Hippocampal formation (tissue), 2 donors: Measurements from ENCODE around the gene PTPRD.

Experiments
- DNase-seq, 2 donors: peaks; one replicate each; lab custom pipeline; 2025; lab: John Stamatoyannopoulos, UW

The PTPRD gene

DNA sequence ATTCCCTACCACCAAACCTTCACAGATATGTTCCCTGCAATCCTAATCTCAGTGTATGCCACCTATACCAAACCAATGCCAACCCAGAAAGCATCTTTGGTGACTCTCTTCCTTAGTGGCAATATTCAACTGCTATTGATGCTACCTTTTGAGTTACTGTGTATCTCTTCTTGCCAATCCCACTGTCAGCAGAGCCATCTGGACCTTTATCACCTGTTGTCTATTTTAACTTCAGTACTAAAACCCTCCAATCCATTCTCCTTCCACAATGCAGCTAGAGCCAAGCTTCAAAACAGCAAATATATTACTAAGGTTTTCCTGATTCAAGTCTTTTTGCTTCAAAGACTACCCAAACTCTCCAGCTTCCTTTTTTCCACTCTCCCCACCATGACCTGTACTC is 2036.1 kb downstream of the PTPRD start:
- DNase-seq = no peak

- no peak for DNase-seq
Measured at GRCh38 chr9:8574846-8575245, 2038.0 kb downstream of the PTPRD start.

- DNase-seq = no peak
Measured at GRCh38 chr9:8572209-8572608, 2040.6 kb downstream of the PTPRD start.

- no peak for DNase-seq
Measured at GRCh38 chr9:8571643-8572042, 2041.2 kb downstream of the PTPRD start.

GRCh38 chr9:8570776-8571175 is 2042.0 kb downstream of the PTPRD start:
- no peak for DNase-seq

- DNase-seq = no peak
Measured at GRCh38 chr9:8569823-8570222, 2043.0 kb downstream of the PTPRD start.

GRCh38 chr9:8567963-8568579 is 2044.7 kb downstream of the PTPRD start:
- DNase-seq = no peak

GRCh38 chr9:8564960-8565359 is 2047.8 kb downstream of the PTPRD start:
- DNase-seq = no peak

GRCh38 chr9:8560560-8561525 is 2052.0 kb downstream of the PTPRD start:
- no peak for DNase-seq

DNA sequence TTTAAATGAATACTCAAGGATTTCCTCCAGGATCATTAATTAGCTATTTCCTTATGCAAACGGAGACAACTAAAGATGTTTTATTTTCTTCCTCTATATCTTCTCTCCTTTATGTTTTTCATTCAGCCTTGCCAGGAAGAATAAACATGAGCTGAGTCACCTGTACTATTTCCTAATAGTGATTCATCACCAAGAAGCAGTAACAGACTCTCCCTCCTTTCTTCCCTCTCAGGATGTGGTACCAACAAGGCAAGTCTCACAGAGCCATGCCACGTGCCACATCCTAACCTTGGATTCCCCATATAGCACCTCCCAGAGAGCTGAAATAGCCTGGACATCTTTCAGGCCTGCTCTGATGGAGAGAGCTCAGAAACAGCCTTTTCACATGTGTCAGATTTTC is 2054.6 kb downstream of the PTPRD start:
- DNase-seq = no peak

DNA sequence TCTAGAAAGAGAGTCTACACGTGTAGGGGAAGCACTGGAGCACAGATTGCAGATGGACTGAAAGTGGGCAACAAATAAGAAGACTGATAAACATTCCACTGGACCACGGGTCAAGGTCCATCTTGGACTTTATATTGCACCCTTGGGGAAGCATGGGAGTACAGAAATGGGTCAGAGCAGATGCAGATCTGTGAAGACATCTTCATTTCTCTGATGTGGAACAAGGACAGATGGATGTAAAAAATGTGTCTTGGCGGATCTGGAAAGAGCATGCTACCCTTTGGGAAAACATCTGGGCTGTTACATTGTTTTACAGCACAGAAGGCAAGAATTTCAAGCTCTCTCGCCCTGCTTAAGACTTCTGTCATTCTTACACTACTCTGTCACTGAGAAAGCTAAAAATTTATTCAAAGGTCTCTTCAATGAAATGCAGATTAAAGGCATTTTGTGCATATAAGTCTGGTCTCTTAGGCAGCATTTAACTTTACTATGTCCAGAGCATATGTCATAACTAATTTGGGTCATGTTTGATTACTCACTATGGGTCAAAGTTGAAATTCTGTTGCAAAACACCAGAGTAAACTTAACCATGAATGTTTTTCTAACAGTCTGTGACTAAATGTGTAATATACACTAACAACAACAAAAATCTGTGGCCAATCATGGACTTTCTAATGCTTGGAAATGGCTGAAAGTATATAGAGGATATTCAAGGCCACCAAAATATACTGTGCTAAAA is 2056.9 kb downstream of the PTPRD start:
- no peak for DNase-seq

DNA sequence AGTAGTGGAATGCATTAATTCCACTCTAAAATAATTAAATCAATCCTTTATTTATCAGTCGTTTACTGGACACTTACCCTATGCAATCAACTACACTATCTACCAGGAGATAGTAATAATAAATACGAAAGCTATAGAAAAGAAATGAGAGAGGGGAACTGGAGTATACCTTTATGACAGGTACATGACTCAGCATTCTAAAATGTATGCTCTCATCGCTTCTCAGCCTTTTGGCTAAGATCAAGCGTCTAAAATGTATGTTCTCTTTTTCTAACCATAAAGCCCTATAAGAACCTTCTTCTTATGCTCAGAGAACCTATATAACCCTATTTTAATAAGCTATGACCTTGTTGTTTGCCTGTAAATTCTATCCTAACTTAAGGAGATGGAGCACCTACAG is 2059.4 kb downstream of the PTPRD start:
- DNase-seq = no peak

DNA sequence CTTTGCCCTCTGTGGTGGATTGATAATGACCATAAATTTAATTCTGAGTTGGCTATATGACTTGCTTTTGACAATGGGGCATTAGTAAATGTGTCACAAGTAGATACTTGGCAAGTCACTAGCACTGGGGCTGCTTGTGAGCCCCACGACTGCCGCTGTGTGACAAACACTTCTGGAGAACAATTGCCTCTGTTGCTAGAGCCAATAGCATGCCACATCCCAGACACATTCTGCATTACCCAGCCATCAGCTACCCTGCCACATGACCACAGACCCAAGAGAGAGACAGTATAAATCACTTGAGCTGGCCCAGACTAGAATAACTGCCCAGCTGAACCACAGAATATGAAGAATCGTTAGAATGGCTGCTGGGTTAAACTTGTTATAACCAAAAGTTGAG is 2060.1 kb downstream of the PTPRD start:
- DNase-seq = peak; percentile 78 to 82

DNA sequence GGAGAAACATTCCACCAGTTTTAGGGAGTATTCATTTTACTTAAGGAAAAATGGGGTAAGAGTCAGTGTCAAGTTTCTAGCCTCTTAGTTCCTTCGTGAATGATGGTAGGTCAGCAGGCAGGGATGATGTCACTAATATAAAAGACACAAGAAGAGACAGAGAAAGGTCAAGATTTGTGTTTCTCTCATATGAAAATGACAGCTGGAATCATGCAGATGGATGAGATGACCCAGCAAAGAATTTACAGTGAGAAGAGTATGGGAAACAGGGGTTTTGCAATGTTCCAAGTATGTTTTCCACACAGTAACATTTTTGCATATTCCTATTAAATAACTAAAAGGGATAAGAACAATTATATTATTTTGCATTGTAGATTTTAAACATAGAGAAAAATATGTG is 2063.6 kb downstream of the PTPRD start:
- DNase-seq = no peak

DNA sequence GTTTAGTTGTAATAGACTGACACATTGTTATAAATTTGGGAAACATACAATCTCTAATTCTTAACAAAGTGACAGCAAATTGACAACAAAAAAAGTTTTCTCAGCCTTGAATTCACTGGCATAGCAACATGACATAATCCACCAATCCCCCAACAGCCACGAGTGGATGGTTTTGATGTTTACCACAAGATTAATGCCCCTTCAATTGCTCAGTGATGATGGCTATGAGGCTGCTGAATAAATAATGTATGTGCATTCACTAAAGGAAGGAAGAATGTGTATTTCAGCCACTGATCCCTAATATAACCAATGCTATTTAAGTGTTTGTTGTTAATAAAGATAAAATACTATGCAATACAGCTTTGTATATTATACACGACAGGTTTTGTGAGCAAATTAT is 2069.6 kb downstream of the PTPRD start:
- DNase-seq = no peak

- no peak for DNase-seq
Measured at GRCh38 chr9:8542537-8542936, 2070.3 kb downstream of the PTPRD start.

- peak in 1 of 2 donors; percentile 42 for DNase-seq
Measured at GRCh38 chr9:8539681-8540197, 2073.1 kb downstream of the PTPRD start.

DNA sequence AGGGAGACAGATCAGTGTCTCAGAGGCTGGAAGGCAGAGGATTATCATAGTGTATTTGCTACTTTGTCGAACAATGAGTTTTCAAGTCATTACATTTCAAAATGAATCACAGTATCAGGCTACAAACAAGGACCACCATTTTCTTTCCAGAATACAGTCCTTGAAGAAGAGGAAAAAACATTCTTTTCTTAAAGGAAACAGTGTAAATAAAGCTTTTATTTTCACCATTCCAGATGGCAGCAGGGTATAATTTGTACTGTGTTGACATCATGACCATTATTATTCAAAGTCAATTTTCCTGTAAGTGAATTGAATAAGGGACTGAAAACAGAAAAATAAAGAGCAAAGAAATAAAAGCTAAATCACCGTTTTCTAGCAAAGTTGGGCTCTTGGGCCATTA is 2076.0 kb downstream of the PTPRD start:
- DNase-seq = no peak

DNA sequence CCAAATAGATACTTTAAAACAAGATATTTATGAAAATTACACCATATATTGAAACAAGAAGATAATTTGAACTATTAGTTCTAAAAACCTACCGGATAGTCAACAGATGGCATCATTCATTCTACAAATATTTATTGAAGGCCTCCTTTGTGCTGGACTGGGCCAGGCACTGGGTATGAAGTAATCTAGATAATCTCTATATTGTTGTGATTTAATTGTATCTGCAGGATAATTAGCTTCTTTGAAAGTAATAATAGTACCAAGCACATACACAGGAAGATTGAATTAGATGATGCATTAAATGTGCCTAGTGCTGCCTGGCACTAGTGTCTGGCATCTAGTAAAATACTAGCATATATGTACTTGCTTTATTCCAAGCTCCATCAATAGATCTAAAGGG is 2078.0 kb downstream of the PTPRD start:
- DNase-seq = no peak

DNA sequence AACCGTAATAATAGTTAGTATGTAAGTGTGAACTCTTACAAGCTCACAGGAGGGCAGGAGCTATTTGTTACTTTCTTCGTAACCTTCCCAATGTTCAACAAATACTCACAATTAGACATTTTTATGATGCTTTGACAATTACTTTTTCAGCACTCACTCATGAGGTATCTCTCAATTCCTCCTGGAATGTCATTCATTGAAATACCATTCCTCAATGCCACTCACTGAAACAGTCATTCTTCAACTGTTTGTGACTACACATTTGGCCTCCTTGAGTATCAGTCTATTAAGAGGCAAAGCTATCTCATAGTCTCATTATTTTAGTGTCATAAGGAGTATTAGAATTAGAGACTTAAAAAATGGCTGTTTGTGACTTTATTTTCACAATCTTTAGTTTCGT is 2079.1 kb downstream of the PTPRD start:
- DNase-seq = no peak

GRCh38 chr9:8531826-8532415 is 2080.9 kb downstream of the PTPRD start:
- DNase-seq = no peak

DNA sequence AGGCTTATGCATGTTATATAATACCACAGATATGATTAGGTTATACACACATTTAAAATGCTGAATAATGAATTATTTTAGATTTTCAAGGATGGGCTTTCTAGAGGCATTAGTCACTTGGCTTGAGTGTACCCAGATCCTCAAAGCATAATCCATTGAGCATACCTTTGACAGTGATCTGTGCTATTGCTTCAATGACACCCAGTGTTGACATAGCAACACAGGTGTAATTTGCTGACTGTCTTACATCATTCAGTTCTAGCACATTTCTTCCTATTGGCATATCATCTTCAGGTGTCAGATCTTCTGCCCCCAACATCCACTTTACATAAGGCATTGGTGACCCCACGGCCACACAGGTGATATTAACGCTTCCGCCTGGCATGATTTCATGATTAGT is 2091.7 kb downstream of the PTPRD start:
- DNase-seq = no peak
